ENCODE data around the gene NAA50. TPM values are rescaled to one million over a fixed set of nuclear protein-coding genes. Genes with fewer than 3 reads are reported as not detected.

Gene NAA50
- total RNA-seq, 1 donor: 169 TPM

DNA sequence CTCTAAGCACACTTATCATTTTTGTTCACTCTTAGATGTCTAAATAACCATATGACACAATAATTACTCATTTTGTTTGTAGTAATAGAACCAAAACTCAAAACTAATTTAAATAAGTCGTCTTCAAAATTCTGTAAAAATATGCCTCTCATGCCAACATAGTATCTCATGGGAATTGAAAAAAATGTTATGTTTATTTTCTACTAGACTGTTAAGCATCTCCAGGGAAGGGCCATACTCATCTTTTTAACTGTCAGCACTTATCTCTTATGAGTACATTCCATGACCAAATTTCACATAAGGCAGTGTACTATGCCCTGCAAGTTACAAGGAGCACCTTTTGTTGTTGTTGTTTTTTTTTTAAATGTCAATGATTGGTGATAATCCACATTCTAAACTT is 31.3 kb downstream of the NAA50 start:
- Histone ChIP-seq H3K36me3 (ENCODE audit: insufficient read depth, low read length) (peaks cover 11% of the 10 kb centered on the region), H3K27ac (ENCODE audit: low read depth, low read length) (no peak overlapping the region), H3K4me3 (ENCODE audit: insufficient read depth, low read length) (no peak overlapping the region), H3K4me1 (ENCODE audit: insufficient read depth, low read length) (no peaks in the 10 kb centered on the region), H3K9me3 (ENCODE audit: low read depth, low read length) (no peaks in the 10 kb centered on the region), H2AFZ (ENCODE audit: low read length) (no peak overlapping the region), H3K79me2 (ENCODE audit: insufficient read depth, low read length) (no peaks in the 10 kb centered on the region), H4K20me1 (ENCODE audit: insufficient read depth, low read length) (peaks cover 5% of the 10 kb centered on the region), H3K27me3 (ENCODE audit: insufficient read depth, low read length) (no peaks in the 10 kb centered on the region), H3K4me2 (ENCODE audit: insufficient read depth, low read length) (no peak overlapping the region)
- TF ChIP-seq CTCF (IDR thresholded peaks at IDR 0.05; ENCODE audit: extremely low read depth, low read depth, low read length): no peak
- peak; percentile 72 for DNase-seq (ENCODE audit: insufficient read length, low spot score, missing footprints)

DNA sequence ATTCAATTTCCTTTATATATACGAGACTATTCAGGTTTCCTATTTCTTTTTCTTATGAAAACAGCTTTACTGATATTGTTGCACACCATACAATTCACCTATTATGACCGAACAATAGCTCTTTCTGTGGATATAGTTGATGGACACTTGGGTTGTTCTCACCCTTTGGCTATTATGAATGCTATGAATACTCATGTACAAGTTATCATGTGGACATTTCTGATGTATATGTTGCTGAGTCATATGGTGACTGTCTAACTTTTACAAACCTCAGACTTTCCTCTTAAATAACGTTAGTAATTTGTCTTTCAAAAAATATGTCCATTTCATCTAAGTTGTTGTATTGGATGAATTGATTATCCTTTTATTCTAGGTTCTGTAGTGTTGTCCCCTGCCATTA is 33.9 kb downstream of the NAA50 start:
- peaks cover 3% of the 10 kb centered on the region for H3K36me3 ChIP-seq (ENCODE audit: insufficient read depth, low read length)
- H3K9me3 ChIP-seq (ENCODE audit: low read depth, low read length): no peaks in the 10 kb centered on the region
- no peak for TF ChIP-seq CTCF (IDR thresholded peaks at IDR 0.05; ENCODE audit: extremely low read depth, low read depth, low read length)
- no peak overlapping the region for H2AFZ ChIP-seq (ENCODE audit: low read length)
- no peak overlapping the region for H3K4me2 ChIP-seq (ENCODE audit: insufficient read depth, low read length)
- no peak for DNase-seq (ENCODE audit: insufficient read length, low spot score, missing footprints)
- no peaks in the 10 kb centered on the region for H4K20me1 ChIP-seq (ENCODE audit: insufficient read depth, low read length)
- H3K79me2 ChIP-seq (ENCODE audit: insufficient read depth, low read length): no peaks in the 10 kb centered on the region
- H3K4me1 ChIP-seq (ENCODE audit: insufficient read depth, low read length): no peaks in the 10 kb centered on the region
- no peak overlapping the region for H3K27ac ChIP-seq (ENCODE audit: low read depth, low read length)
- H3K4me3 ChIP-seq (ENCODE audit: insufficient read depth, low read length): no peak overlapping the region
- H3K27me3 ChIP-seq (ENCODE audit: insufficient read depth, low read length): no peaks in the 10 kb centered on the region

GRCh38 chr3:113707835-113708234 is 38.2 kb downstream of the NAA50 start:
- Histone ChIP-seq H3K4me2 (ENCODE audit: insufficient read depth, low read length) (no peak overlapping the region), H4K20me1 (ENCODE audit: insufficient read depth, low read length) (no peaks in the 10 kb centered on the region), H3K4me1 (ENCODE audit: insufficient read depth, low read length) (no peaks in the 10 kb centered on the region), H2AFZ (ENCODE audit: low read length) (no peak overlapping the region), H3K36me3 (ENCODE audit: insufficient read depth, low read length) (no peaks in the 10 kb centered on the region), H3K27me3 (ENCODE audit: insufficient read depth, low read length) (peaks cover 3% of the 10 kb centered on the region), H3K79me2 (ENCODE audit: insufficient read depth, low read length) (no peaks in the 10 kb centered on the region), H3K4me3 (ENCODE audit: insufficient read depth, low read length) (no peak overlapping the region), H3K27ac (ENCODE audit: low read depth, low read length) (no peak overlapping the region), H3K9me3 (ENCODE audit: low read depth, low read length) (no peaks in the 10 kb centered on the region)
- TF ChIP-seq CTCF (IDR thresholded peaks at IDR 0.05; ENCODE audit: extremely low read depth, low read depth, low read length): no peak
- no peak for DNase-seq (ENCODE audit: insufficient read length, low spot score, missing footprints)

DNA sequence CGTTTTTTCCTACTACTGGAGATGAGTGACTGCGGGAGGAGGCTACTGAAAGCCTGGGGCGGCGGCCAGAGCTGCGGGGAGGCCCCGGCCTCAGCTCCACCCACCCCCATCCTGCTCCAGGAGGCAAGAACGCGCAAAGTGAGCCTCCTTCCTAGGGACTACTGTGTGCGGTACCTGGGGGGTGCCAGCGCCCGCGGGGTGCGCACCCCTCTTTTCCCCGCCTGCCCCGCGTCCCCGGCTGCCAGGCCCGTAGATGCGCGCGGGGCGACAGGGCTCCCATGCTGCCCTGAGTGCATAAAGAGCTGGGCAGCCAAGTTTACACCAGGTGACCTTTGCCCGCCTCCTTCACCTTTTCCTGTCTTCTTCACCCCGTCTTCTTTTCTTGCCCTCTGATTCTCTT is 47.1 kb downstream of the NAA50 start:
- Histone ChIP-seq H3K4me3 (ENCODE audit: insufficient read depth, low read length) (peak overlapping the region; percentile 69), H3K4me2 (ENCODE audit: insufficient read depth, low read length) (peak overlapping the region; percentile 43)

More for the DNA sequence above, 47.1 kb downstream of the NAA50 start:
- Histone ChIP-seq H2AFZ (ENCODE audit: low read length) (peak overlapping the region; percentile 80), H3K27ac (ENCODE audit: low read depth, low read length) (no peak overlapping the region), H3K4me1 (ENCODE audit: insufficient read depth, low read length) (peaks cover 12% of the 10 kb centered on the region), H3K27me3 (ENCODE audit: insufficient read depth, low read length) (no peaks in the 10 kb centered on the region), H3K36me3 (ENCODE audit: insufficient read depth, low read length) (no peaks in the 10 kb centered on the region), H3K9me3 (ENCODE audit: low read depth, low read length) (no peaks in the 10 kb centered on the region), H4K20me1 (ENCODE audit: insufficient read depth, low read length) (peaks cover 3% of the 10 kb centered on the region), H3K79me2 (ENCODE audit: insufficient read depth, low read length) (peaks cover 22% of the 10 kb centered on the region)
- peak; percentile 71 for DNase-seq (ENCODE audit: insufficient read length, low spot score, missing footprints)
- no peak for TF ChIP-seq CTCF (IDR thresholded peaks at IDR 0.05; ENCODE audit: extremely low read depth, low read depth, low read length)
